Upper lobe of left lung (tissue), 6 donors: ENCODE measurements around the gene CAPNS1. TPM values are rescaled to one million over a fixed set of nuclear protein-coding genes. Genes with fewer than 3 reads are reported as not detected.

ENCODE experiments used
- ATAC-seq, 2 donors: fragments of 200-7000 bp; cut with Tn5 transposase; one replicate each; pipeline ENCODE4 v1.9.1; 2022; ENCODE audit warnings: mild to moderate bottlenecking in 2 of 2, moderate library complexity in 2 of 2; ENCODE audit not compliant: low FRiP score in 2 of 2
- DNase-seq, 2 donors: peaks; one replicate each; pipeline ENCODE4 v3.0.0-alpha.2; 2019 to 2020
- H3K27ac ChIP-seq, 4 donors: fragments of 200-600 bp; sonication (generic); one replicate each; pipeline ENCODE4 v1.5.1; 2016 to 2019
- H3K27me3 ChIP-seq, 4 donors: fragments of 200-600 bp; sonication (generic); one replicate each; pipeline ENCODE4 v1.5.1; 2017 to 2019
- H3K36me3 ChIP-seq, 4 donors: fragments of 200-600 bp; sonication (generic); one replicate each; pipeline ENCODE4 v1.5.1; 2016 to 2019
- H3K4me1 ChIP-seq, 4 donors: fragments of 200-600 bp; sonication (generic); one replicate each; pipeline ENCODE4 v1.5.1; 2018 to 2019
- H3K4me3 ChIP-seq, 4 donors: fragments of 200-600 bp; sonication (generic); one replicate each; pipeline ENCODE4 v1.5.1; 2017 to 2019; ENCODE audit warnings: mild to moderate bottlenecking in 2 of 4, moderate library complexity in 1 of 4
- H3K9me3 ChIP-seq, 4 donors: fragments of 200-600 bp; sonication (generic); one replicate each; pipeline ENCODE4 v1.5.1; 2018 to 2019
- CTCF ChIP-seq, 6 experiments: fragments of 450-650 bp in 4 of 6; fragments of 200-600 bp in 2 of 6; sonication (generic) in 2 of 6; IDR thresholded peaks; one replicate each; pipeline ENCODE4 v1.5.1; 2016 to 2019; ENCODE audit warnings: antibody characterized with exemption in 6 of 6
- EP300 ChIP-seq, 4 donors: sonication (generic); formaldehyde crosslinking; IDR thresholded peaks; one replicate each; pipeline ENCODE4 v1.5.1; 2017; ENCODE audit warnings: antibody characterized with exemption in 4 of 4, control low read depth in 2 of 4
- POLR2A ChIP-seq, 4 donors: fragments of 450-650 bp; IDR thresholded peaks; one replicate each; pipeline ENCODE4 v1.5.1; 2016 to 2017; ENCODE audit warnings: antibody characterized with exemption in 4 of 4, mild to moderate bottlenecking in 2 of 4
- POLR2AphosphoS5 ChIP-seq, 2 donors: sonication (generic); formaldehyde crosslinking; IDR thresholded peaks; one replicate each; pipeline ENCODE4 v1.5.1; 2017; ENCODE audit warnings: antibody characterized with exemption in 2 of 2
- WGBS, 2 donors: methylation state at CpG; one replicate each; pipeline ENCODE4 v1.1.5; 2017 to 2018; 5-methylcytosine and 5-hydroxymethylcytosine counted together
- total RNA-seq, 6 donors: library from RNA; depleted of rRNA in 4 of 6; stranded (reverse); fragments of >200 nt in 4 of 6; gene quantifications; one replicate each; pipeline versions ENCODE4 v1.1.0 to v1.2.1, GENCODE V29; 2016 to 2021
- donor health status: DM: no; HTN: no; CAD: no; lungs with moderate emphysema.
- donor health status: DM: no; HTN: yes; CAD: no; lungs with severe emphysema.

Gene CAPNS1
- total RNA-seq, 6 donors from 2014 or later: 144 to 746 (median 340) TPM

DNA sequence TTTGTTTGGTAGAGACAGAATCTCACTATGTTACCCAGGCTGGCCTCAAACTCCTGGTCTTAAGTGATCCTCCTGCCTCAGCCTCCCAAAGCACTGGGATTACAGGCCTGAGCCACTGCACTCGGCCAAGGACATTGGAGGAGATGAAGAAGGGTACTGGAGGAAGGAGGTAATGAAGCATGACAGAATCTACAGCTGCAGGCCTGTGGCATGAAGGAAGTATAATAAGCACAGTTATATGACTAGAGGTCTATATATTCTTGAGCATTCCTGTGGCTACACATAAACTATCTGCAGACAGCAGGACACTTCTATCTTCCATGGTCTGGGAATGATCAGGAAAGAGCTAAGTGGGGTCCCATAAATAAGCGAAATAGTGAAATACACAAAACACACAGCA lies 56.4 kb downstream of the CAPNS1 start:
- Histone ChIP-seq H3K36me3 (peaks cover 0 to 25% (median 12%) of the 10 kb centered on the region in 4 donors), H3K4me1 (no peaks in the 10 kb centered on the region), H3K9me3 (no peaks in the 10 kb centered on the region), H3K27me3 (no peaks in the 10 kb centered on the region), H3K27ac (no peak overlapping the region), H3K4me3 (no peak overlapping the region)
- ATAC-seq: no peak
- 94 to 96% methylated on average over 2 of the region's 2 CpGs for WGBS, 2 donors
- TF ChIP-seq POLR2AphosphoS5 (IDR thresholded peaks at IDR 0.05) (no peak), POLR2A (IDR thresholded peaks at IDR 0.05) (no peak), EP300 (IDR thresholded peaks at IDR 0.05) (no peak), CTCF (IDR thresholded peaks at IDR 0.05) (no peak)
- DNase-seq: no peak

DNA sequence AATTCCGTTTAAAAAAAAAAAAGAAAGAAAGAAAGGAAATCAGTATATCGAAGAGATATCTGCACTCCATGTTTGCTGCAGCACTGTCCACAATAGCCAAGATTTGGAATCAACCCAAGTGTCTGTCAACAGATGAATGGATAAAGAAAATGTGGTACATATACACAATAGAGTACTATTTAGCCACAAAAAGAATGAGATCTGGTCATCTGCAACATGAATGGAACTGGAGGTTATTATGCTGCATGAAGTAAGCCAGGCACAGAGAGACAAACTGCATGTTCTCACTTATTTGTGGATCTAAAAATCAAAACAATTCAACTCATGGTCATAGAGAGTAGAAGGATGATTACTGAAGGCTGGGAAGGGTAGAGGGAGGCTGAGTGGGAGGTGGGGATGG lies 58.3 kb downstream of the CAPNS1 start:
- H3K36me3 ChIP-seq: peaks cover 0 to 22% (median 12%) of the 10 kb centered on the region in 4 donors
- no peaks in the 10 kb centered on the region for H3K4me1 ChIP-seq
- no peak for TF ChIP-seq POLR2AphosphoS5 (IDR thresholded peaks at IDR 0.05)
- TF ChIP-seq CTCF (IDR thresholded peaks at IDR 0.05): no peak
- TF ChIP-seq POLR2A (IDR thresholded peaks at IDR 0.05): no peak
- no peak for TF ChIP-seq EP300 (IDR thresholded peaks at IDR 0.05)
- H3K4me3 ChIP-seq: no peak overlapping the region
- 62 to 71% methylated on average over 2 of the region's 2 CpGs for WGBS, 2 donors
- DNase-seq (no peak), ATAC-seq (no peak)
- no peak overlapping the region for H3K27ac ChIP-seq
- H3K9me3 ChIP-seq: no peaks in the 10 kb centered on the region
- H3K27me3 ChIP-seq: no peaks in the 10 kb centered on the region

Other genes starting within 250 kb of the CAPNS1 start
- 10 to 100 TPM in 5 of 6 donors, 1 to 10 TPM in 1; 8.8 to 65.0 (median 23.6) TPM for gene NFKBID, start 239.5 kb upstream of the CAPNS1 start, total RNA-seq
- gene HCST, start 237.5 kb upstream of the CAPNS1 start, total RNA-seq: 10 to 100 TPM in 5 of 6 donors, not detected in 1; 10.2 to 40.8 (median 19.9) TPM
- 100 to 1,000 TPM; 131 to 532 (median 345) TPM for gene TYROBP, start 231.8 kb upstream of the CAPNS1 start, total RNA-seq
- 10 to 100 TPM in 4 of 6 donors, 1 to 10 TPM in 2; 6.3 to 17.2 (median 11.8) TPM for gene LRFN3, start 203.7 kb upstream of the CAPNS1 start, total RNA-seq
- 10 to 100 TPM; 13.6 to 41.2 (median 28.9) TPM for gene SDHAF1, start 144.9 kb upstream of the CAPNS1 start, total RNA-seq
- gene SYNE4, start 131.3 kb upstream of the CAPNS1 start, total RNA-seq: 10 to 100 TPM in 5 of 6 donors, 1 to 10 TPM in 1; 9.5 to 21.0 (median 10.9) TPM
- gene ALKBH6, start 125.9 kb upstream of the CAPNS1 start, total RNA-seq: 10 to 100 TPM; 22.3 to 95.3 (median 32.6) TPM
- gene CLIP3, start 107.2 kb upstream of the CAPNS1 start, total RNA-seq: 10 to 100 TPM in 1 of 6 donors, 1 to 10 TPM in 5; 3.0 to 13.0 (median 6.4) TPM
- gene THAP8, start 85.8 kb upstream of the CAPNS1 start, total RNA-seq: 10 to 100 TPM in 1 of 6 donors, 1 to 10 TPM in 5; 2.4 to 10.5 (median 7.8) TPM
- 1 to 10 TPM in 5 of 6 donors, under 1 TPM in 1; 1.00 to 7.6 (median 2.4) TPM for gene WDR62, start 85.2 kb upstream of the CAPNS1 start, total RNA-seq
- not detected for gene OVOL3, start 28.9 kb upstream of the CAPNS1 start, total RNA-seq
- gene POLR2I, start 25.2 kb upstream of the CAPNS1 start, total RNA-seq: 10 to 100 TPM; 36.2 to 81.7 (median 53.7) TPM
- gene TBCB, start 24.6 kb upstream of the CAPNS1 start, total RNA-seq: 100 to 1,000 TPM in 4 of 6 donors, 10 to 100 TPM in 2; 31.4 to 151 (median 109) TPM
- gene COX7A1, start 12.4 kb downstream of the CAPNS1 start, total RNA-seq: 10 to 100 TPM in 5 of 6 donors, not detected in 1; 12.4 to 95.1 (median 24.0) TPM
- gene ZNF565, start 74.6 kb downstream of the CAPNS1 start, total RNA-seq: 10 to 100 TPM in 1 of 6 donors, 1 to 10 TPM in 5; 3.5 to 14.7 (median 5.1) TPM
- gene ZNF146, start 75.0 kb downstream of the CAPNS1 start, total RNA-seq: 10 to 100 TPM; 25.3 to 68.5 (median 43.2) TPM
- 10 to 100 TPM in 1 of 6 donors, 1 to 10 TPM in 5; 1.7 to 11.5 (median 6.1) TPM for gene ZFP14, start 239.1 kb downstream of the CAPNS1 start, total RNA-seq